GM23338 (cell line): Measurements from ENCODE around the gene SARM1. TPM values are rescaled to one million over a fixed set of nuclear protein-coding genes. Genes with fewer than 3 reads are reported as not detected.

Experiments
- ATAC-seq: fragments of 200-7000 bp; cut with Tn5 transposase; 3 replicates; pipeline ENCODE4 v1.9.1; 2020
- DNase-seq: peaks from one replicate; pipeline ENCODE4 v3.0.0-alpha.2; 2015; ENCODE audit warnings: low spot score
- H2AFZ ChIP-seq: fragments of 200-600 bp; sonication (generic); 2 replicates; pipeline ENCODE4 v1.8.0; 2016; ENCODE audit warnings: antibody characterized with exemption, mild to moderate bottlenecking, moderate library complexity
- H3F3A ChIP-seq: fragments of 200-600 bp; sonication (generic); replicated peaks from 2 replicates; pipeline ENCODE4 v1.8.0; 2017; ENCODE audit warnings: antibody characterized with exemption, mixed run types, low read depth
- H3K27ac ChIP-seq: fragments of 200-600 bp; sonication (generic); 2 replicates; pipeline ENCODE4 v1.6.1; 2016; ENCODE audit warnings: low read depth
- H3K27me3 ChIP-seq: fragments of 200-600 bp; sonication (generic); 2 replicates; pipeline ENCODE4 v1.8.0; 2016; ENCODE audit warnings: mild to moderate bottlenecking, mixed run types, moderate library complexity; ENCODE audit not compliant: insufficient read depth
- H3K36me3 ChIP-seq: fragments of 200-600 bp; sonication (generic); 2 replicates; pipeline ENCODE4 v1.8.0; 2016; ENCODE audit warnings: mild to moderate bottlenecking; ENCODE audit not compliant: insufficient read depth
- H3K4me1 ChIP-seq: fragments of 200-600 bp; sonication (generic); 2 replicates; pipeline ENCODE4 v1.8.0; 2016; ENCODE audit warnings: mild to moderate bottlenecking, moderate library complexity; ENCODE audit not compliant: insufficient read depth
- H3K4me2 ChIP-seq: fragments of 200-600 bp; sonication (generic); 2 replicates; pipeline ENCODE4 v1.7.1; 2017; ENCODE audit warnings: mixed run types
- H3K4me3 ChIP-seq: fragments of 200-600 bp; sonication (generic); 2 replicates; pipeline ENCODE4 v1.6.1; 2016; ENCODE audit warnings: mixed run types
- H3K79me2 ChIP-seq: fragments of 200-600 bp; sonication (generic); replicated peaks from 2 replicates; pipeline ENCODE4 v1.8.0; 2017; ENCODE audit warnings: mild to moderate bottlenecking; ENCODE audit not compliant: insufficient read depth
- H3K9me2 ChIP-seq: fragments of 200-600 bp; sonication (generic); 2 replicates; pipeline ENCODE4 v1.8.0; 2017; ENCODE audit not compliant: insufficient read depth
- H4K20me1 ChIP-seq: fragments of 200-600 bp; sonication (generic); replicated peaks from 2 replicates; pipeline ENCODE4 v1.8.0; 2017; ENCODE audit warnings: mild to moderate bottlenecking; ENCODE audit not compliant: insufficient read depth
- H3K27ac Mint-ChIP-seq: 2 replicates; pipeline ENCODE4 v1.8.0; 2020; ENCODE audit warnings: inconsistent platforms, mild to moderate bottlenecking, moderate library complexity, mixed read lengths
- H3K27me3 Mint-ChIP-seq: 3 replicates; pipeline ENCODE4 v1.8.0; 2022; ENCODE audit warnings: low read depth, mild to moderate bottlenecking, moderate library complexity, mixed read lengths, inconsistent platforms; ENCODE audit not compliant: insufficient read depth, poor library complexity
- H3K36me3 Mint-ChIP-seq: 3 replicates; pipeline ENCODE4 v1.8.0; 2021; ENCODE audit warnings: low read depth, mild to moderate bottlenecking, inconsistent platforms, moderate library complexity, mixed read lengths
- H3K4me1 Mint-ChIP-seq: 3 replicates; pipeline ENCODE4 v1.8.0; 2020; ENCODE audit warnings: mild to moderate bottlenecking, inconsistent platforms, mixed read lengths
- H3K4me3 Mint-ChIP-seq: 3 replicates; pipeline ENCODE4 v1.8.0; 2021; ENCODE audit warnings: moderate library complexity, mild to moderate bottlenecking, inconsistent platforms, mixed read lengths
- H3K9me3 Mint-ChIP-seq: 3 replicates; pipeline ENCODE4 v1.8.0; 2020; ENCODE audit warnings: moderate library complexity, mild to moderate bottlenecking, inconsistent platforms, mixed read lengths
- CTCF ChIP-seq, 2 experiments: fragments of 200-600 bp in 1 of 2; sonication (generic) in 1 of 2; conservative IDR thresholded peaks; 2 replicates each; pipeline versions ENCODE4 v1.5.1 to v1.6.1; 2016 to 2017; ENCODE audit warnings: antibody characterized with exemption in 2 of 2, low read depth in 2 of 2, mild to moderate bottlenecking in 2 of 2, moderate library complexity in 1 of 2
- EZH2 ChIP-seq: fragments of 200-600 bp; sonication (generic); IDR thresholded peaks from one replicate; pipeline ENCODE4 v1.8.0; 2017; ENCODE audit warnings: antibody characterized with exemption, mild to moderate bottlenecking, low read depth; ENCODE audit not compliant: unreplicated experiment
- NANOG ChIP-seq: IDR thresholded peaks from 2 replicates; pipeline ENCODE4 v1.6.1; 2016; ENCODE audit warnings: antibody characterized with exemption, borderline replicate concordance
- ZNF331 ChIP-seq: fragments of 250-450 bp; sonication (Bioruptor Pico); IDR thresholded peaks from 2 replicates; pipeline ENCODE4 v1.5.0; 2020; ENCODE audit warnings: low read depth, mild to moderate bottlenecking, moderate library complexity
- ZNF462 ChIP-seq: fragments of 250-450 bp; sonication (Bioruptor Pico); IDR thresholded peaks from 2 replicates; pipeline ENCODE4 v1.5.0; 2020; ENCODE audit warnings: mild to moderate bottlenecking, moderate library complexity
- polyA plus RNA-seq: library from polyadenylated mRNA; unstranded; fragments of >200 nt; fragmentation: Nextera tagmentation; extraction: Ambion mirVana; gene quantifications from 2 replicates; pipeline ENCODE4 v1.2.1, GENCODE V29; 2016
- total RNA-seq: library from RNA; depleted of rRNA; stranded (reverse); fragments of >200 nt; shearing (Covaris generic); gene quantifications from 2 replicates; pipeline ENCODE4 v1.2.3, GENCODE V29; 2014
- TF ChIP-seq, protein P1 (sequence below): IDR thresholded peaks from 2 replicates; pipeline ENCODE4 v1.6.1; 2016; ENCODE audit warnings: antibody characterized with exemption

The SARM1 gene
- total and polyA plus RNA-seq, 2 experiments from 2014 or later: 0.89 to 15.3 TPM

GRCh38 chr17:28386391-28386790 lies 14.9 kb downstream of the SARM1 start (continued):
- TF ChIP-seq, protein P1, sequence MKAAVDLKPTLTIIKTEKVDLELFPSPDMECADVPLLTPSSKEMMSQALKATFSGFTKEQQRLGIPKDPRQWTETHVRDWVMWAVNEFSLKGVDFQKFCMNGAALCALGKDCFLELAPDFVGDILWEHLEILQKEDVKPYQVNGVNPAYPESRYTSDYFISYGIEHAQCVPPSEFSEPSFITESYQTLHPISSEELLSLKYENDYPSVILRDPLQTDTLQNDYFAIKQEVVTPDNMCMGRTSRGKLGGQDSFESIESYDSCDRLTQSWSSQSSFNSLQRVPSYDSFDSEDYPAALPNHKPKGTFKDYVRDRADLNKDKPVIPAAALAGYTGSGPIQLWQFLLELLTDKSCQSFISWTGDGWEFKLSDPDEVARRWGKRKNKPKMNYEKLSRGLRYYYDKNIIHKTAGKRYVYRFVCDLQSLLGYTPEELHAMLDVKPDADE: no peak
- TF ChIP-seq CTCF (conservative IDR thresholded peaks at IDR 0.05; ENCODE audit: low read depth in 2 of 2): no peak
- TF ChIP-seq ZNF331 (CRISPR knock-in tag): no peak
- TF ChIP-seq EZH2: no peak

DNA sequence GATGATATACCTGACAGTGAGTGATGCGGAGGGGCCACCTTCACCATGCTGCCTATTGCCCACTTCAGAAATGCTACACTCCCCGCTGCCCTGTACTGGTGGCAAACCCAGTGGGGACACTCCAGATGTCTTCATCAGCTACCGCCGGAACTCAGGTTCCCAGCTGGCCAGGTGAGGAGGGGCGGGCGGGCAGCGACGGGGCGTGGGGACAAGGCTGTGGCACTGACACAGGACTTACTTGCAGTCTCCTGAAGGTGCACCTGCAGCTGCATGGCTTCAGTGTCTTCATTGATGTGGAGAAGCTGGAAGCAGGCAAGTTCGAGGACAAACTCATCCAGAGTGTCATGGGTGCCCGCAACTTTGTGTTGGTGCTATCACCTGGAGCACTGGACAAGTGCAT lies 16.6 kb downstream of the SARM1 start:
- Mint-ChIP-seq H3K4me1 (peaks cover 8% of the 10 kb centered on the region; the same call in 2 of the 3 replicates), H3K27me3 (peaks cover 32% of the 10 kb centered on the region), H3K9me3 (no peaks in the 10 kb centered on the region; the same call in 2 of the 3 replicates), H3K27ac (no peak overlapping the region), H3K36me3 (peaks cover 13% of the 10 kb centered on the region), H3K4me3 (no peak overlapping the region)
- H4K20me1 ChIP-seq: no peaks in the 10 kb centered on the region
- H3K36me3 ChIP-seq: no peaks in the 10 kb centered on the region
- no peak overlapping the region for H3K4me2 ChIP-seq
- DNase-seq (no peak), ATAC-seq (no peak)
- TF ChIP-seq NANOG: no peak
- no peak for TF ChIP-seq ZNF462 (CRISPR knock-in tag)
- TF ChIP-seq, protein P1: no peak
- H3K4me3 ChIP-seq: no peak overlapping the region
- H3K27ac ChIP-seq: no peak overlapping the region
- no peaks in the 10 kb centered on the region for H3F3A ChIP-seq
- no peak overlapping the region for H2AFZ ChIP-seq
- H3K79me2 ChIP-seq: no peaks in the 10 kb centered on the region
- H3K4me1 ChIP-seq: no peaks in the 10 kb centered on the region; the same call in 1 of the 2 replicates
- peaks cover 35% of the 10 kb centered on the region for H3K27me3 ChIP-seq
- no peaks in the 10 kb centered on the region for H3K9me2 ChIP-seq
